ENCODE results near the gene ARHGAP33. TPM values are rescaled to one million over a fixed set of nuclear protein-coding genes. Genes with fewer than 3 reads are reported as not detected.

The ARHGAP33 gene
- total RNA-seq, 1 experiment from 2014 or later = 27.0 TPM

DNA sequence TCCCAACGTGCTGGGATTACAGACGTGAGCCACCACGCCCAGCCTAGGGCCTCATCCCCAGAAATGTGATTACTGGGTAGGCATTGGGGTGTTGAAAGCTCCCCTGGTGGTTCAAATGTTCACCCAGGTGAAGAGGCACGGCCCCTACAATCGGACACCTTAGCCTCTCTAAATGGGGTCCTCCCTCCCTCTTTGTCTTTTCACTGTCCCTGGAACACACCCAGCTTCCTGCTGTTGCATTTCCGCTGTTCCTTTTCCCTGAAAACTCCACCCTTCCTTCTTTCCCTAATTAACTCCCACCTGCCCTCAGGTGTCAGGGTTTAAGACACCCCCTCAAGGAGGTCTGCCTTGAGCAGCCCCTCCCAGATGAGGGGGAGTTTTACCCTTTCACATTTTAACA, 40.9 kb downstream of the ARHGAP33 start:
- no peak for DNase-seq
- TF ChIP-seq, protein P1, sequence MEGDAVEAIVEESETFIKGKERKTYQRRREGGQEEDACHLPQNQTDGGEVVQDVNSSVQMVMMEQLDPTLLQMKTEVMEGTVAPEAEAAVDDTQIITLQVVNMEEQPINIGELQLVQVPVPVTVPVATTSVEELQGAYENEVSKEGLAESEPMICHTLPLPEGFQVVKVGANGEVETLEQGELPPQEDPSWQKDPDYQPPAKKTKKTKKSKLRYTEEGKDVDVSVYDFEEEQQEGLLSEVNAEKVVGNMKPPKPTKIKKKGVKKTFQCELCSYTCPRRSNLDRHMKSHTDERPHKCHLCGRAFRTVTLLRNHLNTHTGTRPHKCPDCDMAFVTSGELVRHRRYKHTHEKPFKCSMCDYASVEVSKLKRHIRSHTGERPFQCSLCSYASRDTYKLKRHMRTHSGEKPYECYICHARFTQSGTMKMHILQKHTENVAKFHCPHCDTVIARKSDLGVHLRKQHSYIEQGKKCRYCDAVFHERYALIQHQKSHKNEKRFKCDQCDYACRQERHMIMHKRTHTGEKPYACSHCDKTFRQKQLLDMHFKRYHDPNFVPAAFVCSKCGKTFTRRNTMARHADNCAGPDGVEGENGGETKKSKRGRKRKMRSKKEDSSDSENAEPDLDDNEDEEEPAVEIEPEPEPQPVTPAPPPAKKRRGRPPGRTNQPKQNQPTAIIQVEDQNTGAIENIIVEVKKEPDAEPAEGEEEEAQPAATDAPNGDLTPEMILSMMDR (IDR thresholded peaks at IDR 0.05; ENCODE audit: unreplicated experiment) = no peak
- intact Hi-C loops (cut with micrococcal nuclease; ENCODE audit: unreplicated experiment) = loop anchor here (5.0 kb wide), 1 partner anchor 124 kb away; no protein-coding TSS in a partner anchor
- Mint-ChIP-seq H3K27ac (ENCODE audit: unreplicated experiment) (no peak overlapping the region), H3K36me3 (ENCODE audit: insufficient read depth, unreplicated experiment) (peaks cover 6% of the 10 kb centered on the region), H3K4me3 (ENCODE audit: low read depth, unreplicated experiment) (no peak overlapping the region), H3K27me3 (ENCODE audit: unreplicated experiment) (peaks cover 39% of the 10 kb centered on the region), H3K4me1 (ENCODE audit: low read depth, unreplicated experiment) (peaks cover 12% of the 10 kb centered on the region), H3K9me3 (ENCODE audit: low read depth, unreplicated experiment) (no peaks in the 10 kb centered on the region)
- BruUV-seq (replicated peaks) = no TSS peak
- CTCF ChIA-PET = interaction anchor here (0.7 kb wide), 1 partner anchor 52 kb away, joined by 4 read pairs; the partner anchor contains the start of gene APLP1

- DNase-seq = no peak
- BruUV-seq (replicated peaks) = no TSS peak
- H3K36me3 Mint-ChIP-seq (ENCODE audit: insufficient read depth, unreplicated experiment) = peaks cover 6% of the 10 kb centered on the region
- TF ChIP-seq, protein P1 (IDR thresholded peaks at IDR 0.05; ENCODE audit: unreplicated experiment) = no peak
- no peak overlapping the region for H3K4me3 Mint-ChIP-seq (ENCODE audit: low read depth, unreplicated experiment)
- peaks cover 9% of the 10 kb centered on the region for H3K4me1 Mint-ChIP-seq (ENCODE audit: low read depth, unreplicated experiment)
- H3K27me3 Mint-ChIP-seq (ENCODE audit: unreplicated experiment) = peaks cover 35% of the 10 kb centered on the region
- H3K9me3 Mint-ChIP-seq (ENCODE audit: low read depth, unreplicated experiment) = no peaks in the 10 kb centered on the region
- CTCF ChIA-PET = interaction anchor here (0.7 kb wide), 1 partner anchor 52 kb away, joined by 4 read pairs; the partner anchor contains the start of gene APLP1
- H3K27ac Mint-ChIP-seq (ENCODE audit: unreplicated experiment) = no peak overlapping the region
- intact Hi-C loops (cut with micrococcal nuclease; ENCODE audit: unreplicated experiment) = loop anchor here (5.0 kb wide), 1 partner anchor 125 kb away; no protein-coding TSS in a partner anchor
Observed at GRCh38 chr19:35816846-35817245, 41.5 kb downstream of the ARHGAP33 start.

- no peak overlapping the region for H3K27ac Mint-ChIP-seq (ENCODE audit: unreplicated experiment)
- CTCF ChIA-PET = interaction anchor here (0.6 kb wide), 2 partner anchors 70 to 111 kb away, joined by 4 to 7 read pairs; partner anchors contain the start of gene LIN37
- TF ChIP-seq, protein P1 (IDR thresholded peaks at IDR 0.05; ENCODE audit: unreplicated experiment) = no peak
- no peaks in the 10 kb centered on the region for H3K9me3 Mint-ChIP-seq (ENCODE audit: low read depth, unreplicated experiment)
- H3K27me3 Mint-ChIP-seq (ENCODE audit: unreplicated experiment) = peaks cover 46% of the 10 kb centered on the region
- intact Hi-C loops (cut with micrococcal nuclease; ENCODE audit: unreplicated experiment) = loop anchor here (5.0 kb wide), 1 partner anchor 126 kb away; no protein-coding TSS in a partner anchor
- no TSS peak for BruUV-seq (replicated peaks)
- no peak overlapping the region for H3K4me3 Mint-ChIP-seq (ENCODE audit: low read depth, unreplicated experiment)
- DNase-seq = no peak
- H3K4me1 Mint-ChIP-seq (ENCODE audit: low read depth, unreplicated experiment) = no peaks in the 10 kb centered on the region
- peaks cover 6% of the 10 kb centered on the region for H3K36me3 Mint-ChIP-seq (ENCODE audit: insufficient read depth, unreplicated experiment)
Observed at GRCh38 chr19:35818445-35818844, 43.1 kb downstream of the ARHGAP33 start.

DNA sequence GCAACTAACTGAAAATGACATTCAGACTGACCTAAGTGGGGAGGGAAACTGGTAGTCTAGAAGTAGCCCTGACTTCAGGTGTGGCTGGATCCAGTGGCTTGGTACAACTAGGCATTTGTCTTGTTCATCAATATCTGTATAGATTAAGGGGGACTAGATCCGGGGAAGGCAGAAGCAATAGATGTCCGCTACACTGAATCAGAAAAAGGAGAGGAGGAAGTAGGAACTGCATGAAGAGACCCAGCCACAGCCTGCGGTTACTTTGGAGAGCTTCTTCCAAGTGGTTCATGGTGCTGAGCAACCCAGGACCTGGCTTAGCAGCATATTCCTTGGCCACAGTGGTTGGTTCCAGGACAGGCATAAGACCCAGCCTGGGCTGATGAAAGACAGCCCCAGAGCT, 47.2 kb downstream of the ARHGAP33 start:
- no peaks in the 10 kb centered on the region for H3K9me3 Mint-ChIP-seq (ENCODE audit: low read depth, unreplicated experiment)
- no TSS peak for BruUV-seq (replicated peaks)
- TF ChIP-seq, protein P1 (IDR thresholded peaks at IDR 0.05; ENCODE audit: unreplicated experiment) = no peak
- H3K4me3 Mint-ChIP-seq (ENCODE audit: low read depth, unreplicated experiment) = no peak overlapping the region
- CTCF ChIA-PET = no interaction called here
- no peak for DNase-seq
- peaks cover 77% of the 10 kb centered on the region for H3K27me3 Mint-ChIP-seq (ENCODE audit: unreplicated experiment)
- intact Hi-C loops (cut with micrococcal nuclease; ENCODE audit: unreplicated experiment) = no loop called here
- no peaks in the 10 kb centered on the region for H3K4me1 Mint-ChIP-seq (ENCODE audit: low read depth, unreplicated experiment)
- peaks cover 6% of the 10 kb centered on the region for H3K36me3 Mint-ChIP-seq (ENCODE audit: insufficient read depth, unreplicated experiment)
- H3K27ac Mint-ChIP-seq (ENCODE audit: unreplicated experiment) = no peak overlapping the region
